RWPE2 (cell line): ENCODE results near the gene MRLN.

ENCODE experiments used
- ATAC-seq: fragments of 200-7000 bp; cut with Tn5 transposase; 3 replicates; pipeline ENCODE4 v1.9.1; 2021; ENCODE audit warnings: low read depth
- DNase-seq: peaks from one replicate; pipeline ENCODE4 v3.0.0-alpha.2; 2020; ENCODE audit warnings: low spot score
- H3K27ac ChIP-seq: fragments of 450-650 bp; 2 replicates; pipeline ENCODE4 v1.5.1; 2017; ENCODE audit warnings: mild to moderate bottlenecking; ENCODE audit not compliant: poor library complexity, severe bottlenecking
- H3K27me3 ChIP-seq: fragments of 250-450 bp; sonication (Bioruptor Pico); 2 replicates; pipeline ENCODE4 v1.5.1; 2021; ENCODE audit warnings: mild to moderate bottlenecking, moderate library complexity; ENCODE audit not compliant: insufficient read depth, poor library complexity, severe bottlenecking
- H3K36me3 ChIP-seq: fragments of 250-450 bp; sonication (Bioruptor Pico); 2 replicates; pipeline ENCODE4 v1.5.1; 2020; ENCODE audit warnings: low read depth, mild to moderate bottlenecking, moderate library complexity
- H3K4me1 ChIP-seq: fragments of 250-450 bp; sonication (Bioruptor Pico); 2 replicates; pipeline ENCODE4 v1.5.1; 2021; ENCODE audit warnings: mild to moderate bottlenecking, moderate library complexity; ENCODE audit not compliant: insufficient read depth, poor library complexity, severe bottlenecking
- H3K4me3 ChIP-seq: fragments of 250-450 bp; sonication (Bioruptor Pico); 2 replicates; pipeline ENCODE4 v1.5.1; 2021; ENCODE audit warnings: mild to moderate bottlenecking, moderate library complexity; ENCODE audit not compliant: severe bottlenecking
- H3K9me3 ChIP-seq: fragments of 250-450 bp; sonication (Bioruptor Pico); 2 replicates; pipeline ENCODE4 v1.5.1; 2021; ENCODE audit warnings: mild to moderate bottlenecking, moderate library complexity; ENCODE audit not compliant: severe bottlenecking
- CTCF ChIP-seq: fragments of 450-650 bp; IDR thresholded peaks from one replicate; pipeline ENCODE4 v1.5.1; 2017; ENCODE audit warnings: mild to moderate bottlenecking, moderate library complexity; ENCODE audit not compliant: poor library complexity, severe bottlenecking

MRLN gene

DNA sequence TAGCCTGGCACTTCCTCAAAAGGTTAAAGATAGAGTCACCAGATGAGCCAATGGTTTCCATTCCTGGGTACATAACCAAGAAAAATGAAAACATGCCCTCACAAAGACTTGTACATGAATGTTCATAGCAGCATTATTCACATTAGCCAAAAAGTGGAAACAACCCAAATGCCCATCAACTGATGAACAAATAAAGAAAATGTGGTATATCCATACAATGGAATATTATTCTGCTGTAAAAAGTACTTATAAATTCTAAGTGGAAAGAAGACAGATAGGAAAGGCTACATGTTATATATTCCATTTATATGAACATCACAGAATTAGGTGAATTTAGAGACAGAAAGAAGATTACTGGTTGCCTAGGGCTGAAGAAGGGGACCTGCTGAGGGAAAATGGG lies 32.9 kb downstream of the MRLN start:
- Histone ChIP-seq H3K27me3 (no peaks in the 10 kb centered on the region), H3K27ac (no peak overlapping the region), H3K4me1 (no peaks in the 10 kb centered on the region), H3K4me3 (no peak overlapping the region), H3K9me3 (no peaks in the 10 kb centered on the region), H3K36me3 (no peaks in the 10 kb centered on the region)
- no peak for TF ChIP-seq CTCF
- no peak for DNase-seq
- no peak for ATAC-seq

DNA sequence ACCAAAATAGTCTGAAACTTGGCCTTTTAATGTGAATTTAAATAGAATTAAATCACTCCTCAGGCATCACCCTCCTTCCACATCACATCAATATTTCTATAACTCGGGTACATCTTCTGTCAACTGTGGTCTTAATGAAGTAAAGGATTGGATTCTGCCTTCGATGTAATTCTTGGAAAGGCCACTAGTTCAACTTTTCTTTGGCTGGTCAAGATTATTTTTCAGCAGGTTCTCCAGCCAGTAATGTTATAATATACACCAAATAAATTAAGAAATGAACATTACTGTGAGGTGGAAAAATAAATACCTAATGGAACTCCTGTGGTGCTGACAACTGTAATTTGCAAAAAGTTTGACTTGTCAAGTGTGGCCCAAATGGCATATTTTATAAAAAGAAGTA lies 33.9 kb downstream of the MRLN start:
- peak; percentile 13 for TF ChIP-seq CTCF
- H3K4me3 ChIP-seq: no peak overlapping the region
- no peaks in the 10 kb centered on the region for H3K27me3 ChIP-seq
- no peaks in the 10 kb centered on the region for H3K9me3 ChIP-seq
- no peaks in the 10 kb centered on the region for H3K36me3 ChIP-seq
- no peak overlapping the region for H3K27ac ChIP-seq
- H3K4me1 ChIP-seq: no peaks in the 10 kb centered on the region
- DNase-seq (no peak), ATAC-seq (no peak)

DNA sequence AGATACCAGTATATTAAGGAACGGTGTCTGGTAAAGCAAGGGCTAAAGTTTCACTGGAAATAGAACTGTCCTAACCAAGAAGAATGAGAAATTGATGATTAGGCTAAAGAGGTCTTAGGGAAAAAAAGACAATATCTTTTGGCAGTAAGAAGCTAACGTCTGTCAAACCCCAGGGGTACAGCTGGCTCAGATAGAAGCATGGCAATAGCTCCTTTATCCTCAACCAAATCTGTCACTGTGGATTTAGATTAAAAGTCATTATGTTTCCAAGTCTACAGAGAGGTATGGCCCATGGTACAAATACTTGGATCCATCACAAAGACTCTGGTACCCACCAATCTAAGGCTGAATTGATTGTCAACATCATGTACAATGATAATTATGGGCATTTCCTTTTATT lies 35.0 kb downstream of the MRLN start:
- no peaks in the 10 kb centered on the region for H3K4me1 ChIP-seq
- H3K36me3 ChIP-seq: no peaks in the 10 kb centered on the region
- ATAC-seq (no peak), DNase-seq (no peak)
- H3K27me3 ChIP-seq: no peaks in the 10 kb centered on the region
- no peak for TF ChIP-seq CTCF
- no peak overlapping the region for H3K27ac ChIP-seq
- no peaks in the 10 kb centered on the region for H3K9me3 ChIP-seq
- no peak overlapping the region for H3K4me3 ChIP-seq

GRCh38 chr10:59713196-59713821 lies 39.9 kb downstream of the MRLN start:
- Histone ChIP-seq H3K4me3 (no peak overlapping the region), H3K4me1 (no peaks in the 10 kb centered on the region), H3K9me3 (no peaks in the 10 kb centered on the region), H3K27ac (no peak overlapping the region), H3K27me3 (peaks cover 11% of the 10 kb centered on the region), H3K36me3 (no peaks in the 10 kb centered on the region)
- no peak for TF ChIP-seq CTCF
- DNase-seq: no peak
- no peak for ATAC-seq

DNA sequence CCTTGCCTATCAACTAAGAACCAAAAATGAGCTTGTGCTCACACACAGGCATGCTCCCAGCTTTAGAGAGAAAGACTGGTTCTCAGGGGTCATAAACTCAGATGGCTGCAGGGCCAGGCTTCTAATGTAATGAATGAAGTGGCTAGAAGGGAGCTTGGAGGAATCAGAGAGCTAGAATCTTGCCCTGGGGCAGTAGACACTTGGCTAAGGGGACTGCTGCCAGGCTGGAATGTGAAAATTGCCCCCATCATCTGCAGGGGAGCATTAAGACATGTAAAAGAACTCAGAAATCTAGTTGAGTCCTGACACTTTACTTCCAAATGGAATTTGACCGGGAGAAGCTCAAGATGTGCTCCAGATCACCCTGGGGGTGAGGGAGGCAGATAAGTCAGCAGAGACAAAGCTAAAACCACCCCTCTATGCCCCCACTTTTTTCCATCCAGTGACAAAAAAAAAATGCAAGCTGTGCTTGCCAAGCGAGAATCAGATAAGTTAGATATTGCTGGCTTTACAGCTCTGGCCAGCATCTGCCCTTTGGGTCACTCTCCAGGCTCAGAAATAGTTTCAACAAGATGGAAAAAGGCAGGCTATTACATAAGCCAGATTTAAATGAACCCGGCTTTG lies 41.3 kb downstream of the MRLN start:
- no peak for ATAC-seq
- no peaks in the 10 kb centered on the region for H3K4me1 ChIP-seq
- DNase-seq: no peak
- TF ChIP-seq CTCF: no peak
- H3K4me3 ChIP-seq: no peak overlapping the region
- H3K9me3 ChIP-seq: no peaks in the 10 kb centered on the region
- no peak overlapping the region for H3K27ac ChIP-seq
- H3K36me3 ChIP-seq: no peaks in the 10 kb centered on the region
- peaks cover 16% of the 10 kb centered on the region for H3K27me3 ChIP-seq
